ENCODE results near the gene CCNL2.

DNA sequence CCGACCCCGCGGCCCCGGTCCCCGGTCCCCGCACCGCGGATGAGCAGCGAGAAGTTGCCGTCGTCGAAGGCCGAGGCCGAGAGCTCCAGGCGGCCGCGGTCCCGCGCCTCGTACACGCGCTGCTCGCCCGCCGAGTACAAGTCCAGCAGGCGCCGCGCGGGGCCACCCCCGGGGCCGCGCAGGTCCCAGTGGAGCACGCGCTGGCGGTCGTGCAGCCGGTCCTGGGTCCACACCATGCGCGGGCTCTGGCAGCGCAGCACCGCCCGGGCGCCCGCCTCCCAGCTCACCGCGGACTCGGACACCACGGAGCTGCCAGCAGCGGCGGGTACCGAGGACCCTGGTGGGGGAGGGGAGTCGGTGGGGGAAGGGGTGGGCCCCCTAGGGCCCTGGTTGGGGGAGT lies 43.7 kb downstream of the CCNL2 start:
- TF ChIP-seq EZH2 (IDR thresholded peaks at IDR 0.05) (no peak), POLR2AphosphoS5 (IDR thresholded peaks at IDR 0.05; ENCODE audit: borderline replicate concordance, low read depth, low read length) (no peak)
